Activated naive CD4-positive, alpha-beta T cell treated with anti-CD3 and anti-CD28 coated beads, Interleukin-2, amount 50 U/mL, for 24 hours (primary cell): Measurements from ENCODE around the gene MAF.

Source experiments
- H3K27ac Mint-ChIP-seq: one replicate; pipeline ENCODE4 v1.8.0; 2021; ENCODE audit warnings: mild to moderate bottlenecking, mixed read lengths
- H3K27me3 Mint-ChIP-seq: one replicate; pipeline ENCODE4 v1.8.0; 2021; ENCODE audit warnings: mixed read lengths
- H3K36me3 Mint-ChIP-seq: one replicate; pipeline ENCODE4 v1.8.0; 2021; ENCODE audit warnings: mixed read lengths
- H3K4me1 Mint-ChIP-seq: one replicate; pipeline ENCODE4 v1.8.0; 2021; ENCODE audit warnings: mixed read lengths
- H3K4me3 Mint-ChIP-seq: one replicate; pipeline ENCODE4 v1.8.0; 2021; ENCODE audit warnings: mild to moderate bottlenecking, mixed read lengths
- H3K9me3 Mint-ChIP-seq: one replicate; pipeline ENCODE4 v1.8.0; 2021; ENCODE audit warnings: mixed read lengths

The MAF gene

GRCh38 chr16:79625738-79626137, 25.2 kb upstream of the MAF start:
- Mint-ChIP-seq H3K27ac (no peak overlapping the region), H3K4me3 (no peak overlapping the region), H3K9me3 (peaks cover 4% of the 10 kb centered on the region), H3K4me1 (peaks cover 9% of the 10 kb centered on the region), H3K27me3 (peaks cover 1% of the 10 kb centered on the region), H3K36me3 (no peaks in the 10 kb centered on the region)

- no peak overlapping the region for H3K27ac Mint-ChIP-seq
- H3K9me3 Mint-ChIP-seq = no peaks in the 10 kb centered on the region
- no peaks in the 10 kb centered on the region for H3K27me3 Mint-ChIP-seq
- peaks cover 11% of the 10 kb centered on the region for H3K4me1 Mint-ChIP-seq
- H3K36me3 Mint-ChIP-seq = no peaks in the 10 kb centered on the region
- H3K4me3 Mint-ChIP-seq = no peak overlapping the region
These were observed 23.3 kb upstream of the MAF start for GRCh38 chr16:79623824-79624223.

- no peaks in the 10 kb centered on the region for H3K36me3 Mint-ChIP-seq
- H3K27ac Mint-ChIP-seq = no peak overlapping the region
- H3K4me3 Mint-ChIP-seq = no peak overlapping the region
- H3K9me3 Mint-ChIP-seq = no peaks in the 10 kb centered on the region
- H3K27me3 Mint-ChIP-seq = no peaks in the 10 kb centered on the region
- peaks cover 11% of the 10 kb centered on the region for H3K4me1 Mint-ChIP-seq
These were observed 22.5 kb upstream of the MAF start for GRCh38 chr16:79623062-79623461.

GRCh38 chr16:79621027-79621426, 20.5 kb upstream of the MAF start:
- Mint-ChIP-seq H3K27ac (no peak overlapping the region), H3K36me3 (no peaks in the 10 kb centered on the region), H3K4me1 (peaks cover 14% of the 10 kb centered on the region), H3K27me3 (no peaks in the 10 kb centered on the region), H3K4me3 (no peak overlapping the region), H3K9me3 (no peaks in the 10 kb centered on the region)

- peaks cover 14% of the 10 kb centered on the region for H3K4me1 Mint-ChIP-seq
- no peaks in the 10 kb centered on the region for H3K9me3 Mint-ChIP-seq
- H3K4me3 Mint-ChIP-seq = no peak overlapping the region
- no peak overlapping the region for H3K27ac Mint-ChIP-seq
- no peaks in the 10 kb centered on the region for H3K27me3 Mint-ChIP-seq
- H3K36me3 Mint-ChIP-seq = no peaks in the 10 kb centered on the region
These were observed 18.1 kb upstream of the MAF start for GRCh38 chr16:79618692-79619050.

- no peaks in the 10 kb centered on the region for H3K36me3 Mint-ChIP-seq
- no peaks in the 10 kb centered on the region for H3K27me3 Mint-ChIP-seq
- no peak overlapping the region for H3K27ac Mint-ChIP-seq
- H3K4me3 Mint-ChIP-seq = no peak overlapping the region
- no peaks in the 10 kb centered on the region for H3K9me3 Mint-ChIP-seq
- peaks cover 14% of the 10 kb centered on the region for H3K4me1 Mint-ChIP-seq
These were observed 17.6 kb upstream of the MAF start for GRCh38 chr16:79618041-79618691.

GRCh38 chr16:79613009-79613408, 12.5 kb upstream of the MAF start:
- peaks cover 4% of the 10 kb centered on the region for H3K27me3 Mint-ChIP-seq
- no peak overlapping the region for H3K27ac Mint-ChIP-seq
- no peaks in the 10 kb centered on the region for H3K36me3 Mint-ChIP-seq
- H3K4me1 Mint-ChIP-seq = peaks cover 3% of the 10 kb centered on the region
- no peak overlapping the region for H3K4me3 Mint-ChIP-seq
- no peaks in the 10 kb centered on the region for H3K9me3 Mint-ChIP-seq

GRCh38 chr16:79612207-79612606, 11.7 kb upstream of the MAF start:
- Mint-ChIP-seq H3K4me3 (no peak overlapping the region), H3K36me3 (no peaks in the 10 kb centered on the region), H3K27me3 (peaks cover 6% of the 10 kb centered on the region), H3K27ac (no peak overlapping the region), H3K4me1 (no peaks in the 10 kb centered on the region), H3K9me3 (no peaks in the 10 kb centered on the region)

- no peak overlapping the region for H3K4me3 Mint-ChIP-seq
- no peak overlapping the region for H3K27ac Mint-ChIP-seq
- H3K4me1 Mint-ChIP-seq = peaks cover 9% of the 10 kb centered on the region
- no peaks in the 10 kb centered on the region for H3K36me3 Mint-ChIP-seq
- H3K9me3 Mint-ChIP-seq = no peaks in the 10 kb centered on the region
- H3K27me3 Mint-ChIP-seq = peaks cover 6% of the 10 kb centered on the region
These were observed 10.2 kb upstream of the MAF start for GRCh38 chr16:79610771-79611170.

GRCh38 chr16:79609861-79610260, 9.3 kb upstream of the MAF start:
- H3K27me3 Mint-ChIP-seq = peaks cover 6% of the 10 kb centered on the region
- H3K36me3 Mint-ChIP-seq = no peaks in the 10 kb centered on the region
- H3K27ac Mint-ChIP-seq = no peak overlapping the region
- H3K4me3 Mint-ChIP-seq = no peak overlapping the region
- peaks cover 11% of the 10 kb centered on the region for H3K4me1 Mint-ChIP-seq
- H3K9me3 Mint-ChIP-seq = no peaks in the 10 kb centered on the region

GRCh38 chr16:79608976-79609375, 8.4 kb upstream of the MAF start:
- peaks cover 11% of the 10 kb centered on the region for H3K4me1 Mint-ChIP-seq
- H3K9me3 Mint-ChIP-seq = no peaks in the 10 kb centered on the region

GRCh38 chr16:79607587-79607986, 7.0 kb upstream of the MAF start:
- H3K9me3 Mint-ChIP-seq = no peaks in the 10 kb centered on the region
- H3K4me3 Mint-ChIP-seq = no peak overlapping the region
- H3K27me3 Mint-ChIP-seq = peaks cover 11% of the 10 kb centered on the region
- H3K4me1 Mint-ChIP-seq = peaks cover 11% of the 10 kb centered on the region
- no peaks in the 10 kb centered on the region for H3K36me3 Mint-ChIP-seq
- no peak overlapping the region for H3K27ac Mint-ChIP-seq

More at GRCh38 chr16:79608976-79609375, 8.4 kb upstream of the MAF start:
- H3K27me3 Mint-ChIP-seq = peaks cover 9% of the 10 kb centered on the region
- H3K27ac Mint-ChIP-seq = peak overlapping the region; percentile 60
- H3K36me3 Mint-ChIP-seq = no peaks in the 10 kb centered on the region
- H3K4me3 Mint-ChIP-seq = no peak overlapping the region

- Mint-ChIP-seq H3K4me1 (peaks cover 22% of the 10 kb centered on the region), H3K9me3 (no peaks in the 10 kb centered on the region), H3K36me3 (no peaks in the 10 kb centered on the region), H3K27ac (no peak overlapping the region), H3K4me3 (no peak overlapping the region), H3K27me3 (peaks cover 14% of the 10 kb centered on the region)
These were observed 5.5 kb upstream of the MAF start for GRCh38 chr16:79605999-79606398.

GRCh38 chr16:79603055-79603454, 2.5 kb upstream of the MAF start:
- H3K4me1 Mint-ChIP-seq = peaks cover 31% of the 10 kb centered on the region
- H3K36me3 Mint-ChIP-seq = no peaks in the 10 kb centered on the region
- H3K4me3 Mint-ChIP-seq = no peak overlapping the region
- no peak overlapping the region for H3K27ac Mint-ChIP-seq
- H3K27me3 Mint-ChIP-seq = peaks cover 16% of the 10 kb centered on the region
- H3K9me3 Mint-ChIP-seq = no peaks in the 10 kb centered on the region

- no peaks in the 10 kb centered on the region for H3K36me3 Mint-ChIP-seq
- peak overlapping the region; percentile 92 for H3K4me3 Mint-ChIP-seq
- peaks cover 35% of the 10 kb centered on the region for H3K4me1 Mint-ChIP-seq
- peaks cover 16% of the 10 kb centered on the region for H3K27me3 Mint-ChIP-seq
- no peaks in the 10 kb centered on the region for H3K9me3 Mint-ChIP-seq
- no peak overlapping the region for H3K27ac Mint-ChIP-seq
These were observed 2.1 kb upstream of the MAF start for GRCh38 chr16:79602628-79603014.

GRCh38 chr16:79601931-79602627, 1.5 kb upstream of the MAF start:
- no peaks in the 10 kb centered on the region for H3K9me3 Mint-ChIP-seq
- H3K36me3 Mint-ChIP-seq = no peaks in the 10 kb centered on the region
- H3K4me3 Mint-ChIP-seq = peak overlapping the region; percentile 92
- H3K27me3 Mint-ChIP-seq = peaks cover 16% of the 10 kb centered on the region
- peaks cover 39% of the 10 kb centered on the region for H3K4me1 Mint-ChIP-seq
- H3K27ac Mint-ChIP-seq = no peak overlapping the region
